GM23338 (cell line): Measurements from ENCODE around the gene CUX1. TPM values are rescaled to one million over a fixed set of nuclear protein-coding genes. Genes with fewer than 3 reads are reported as not detected.

Experiments
- ATAC-seq: fragments of 200-7000 bp; cut with Tn5 transposase; 3 replicates; pipeline ENCODE4 v1.9.1; 2020
- DNase-seq: peaks from one replicate; pipeline ENCODE4 v3.0.0-alpha.2; 2015; ENCODE audit warnings: low spot score
- H2AFZ ChIP-seq: fragments of 200-600 bp; sonication (generic); 2 replicates; pipeline ENCODE4 v1.8.0; 2016; ENCODE audit warnings: antibody characterized with exemption, mild to moderate bottlenecking, moderate library complexity
- H3F3A ChIP-seq: fragments of 200-600 bp; sonication (generic); replicated peaks from 2 replicates; pipeline ENCODE4 v1.8.0; 2017; ENCODE audit warnings: antibody characterized with exemption, mixed run types, low read depth
- H3K27ac ChIP-seq: fragments of 200-600 bp; sonication (generic); 2 replicates; pipeline ENCODE4 v1.6.1; 2016; ENCODE audit warnings: low read depth
- H3K27me3 ChIP-seq: fragments of 200-600 bp; sonication (generic); 2 replicates; pipeline ENCODE4 v1.8.0; 2016; ENCODE audit warnings: mild to moderate bottlenecking, mixed run types, moderate library complexity; ENCODE audit not compliant: insufficient read depth
- H3K36me3 ChIP-seq: fragments of 200-600 bp; sonication (generic); 2 replicates; pipeline ENCODE4 v1.8.0; 2016; ENCODE audit warnings: mild to moderate bottlenecking; ENCODE audit not compliant: insufficient read depth
- H3K4me1 ChIP-seq: fragments of 200-600 bp; sonication (generic); 2 replicates; pipeline ENCODE4 v1.8.0; 2016; ENCODE audit warnings: mild to moderate bottlenecking, moderate library complexity; ENCODE audit not compliant: insufficient read depth
- H3K4me2 ChIP-seq: fragments of 200-600 bp; sonication (generic); 2 replicates; pipeline ENCODE4 v1.7.1; 2017; ENCODE audit warnings: mixed run types
- H3K4me3 ChIP-seq: fragments of 200-600 bp; sonication (generic); 2 replicates; pipeline ENCODE4 v1.6.1; 2016; ENCODE audit warnings: mixed run types
- H3K79me2 ChIP-seq: fragments of 200-600 bp; sonication (generic); replicated peaks from 2 replicates; pipeline ENCODE4 v1.8.0; 2017; ENCODE audit warnings: mild to moderate bottlenecking; ENCODE audit not compliant: insufficient read depth
- H3K9me2 ChIP-seq: fragments of 200-600 bp; sonication (generic); 2 replicates; pipeline ENCODE4 v1.8.0; 2017; ENCODE audit not compliant: insufficient read depth
- H4K20me1 ChIP-seq: fragments of 200-600 bp; sonication (generic); replicated peaks from 2 replicates; pipeline ENCODE4 v1.8.0; 2017; ENCODE audit warnings: mild to moderate bottlenecking; ENCODE audit not compliant: insufficient read depth
- H3K27ac Mint-ChIP-seq: 2 replicates; pipeline ENCODE4 v1.8.0; 2020; ENCODE audit warnings: inconsistent platforms, mild to moderate bottlenecking, moderate library complexity, mixed read lengths
- H3K27me3 Mint-ChIP-seq: 3 replicates; pipeline ENCODE4 v1.8.0; 2022; ENCODE audit warnings: low read depth, mild to moderate bottlenecking, moderate library complexity, mixed read lengths, inconsistent platforms; ENCODE audit not compliant: insufficient read depth, poor library complexity
- H3K36me3 Mint-ChIP-seq: 3 replicates; pipeline ENCODE4 v1.8.0; 2021; ENCODE audit warnings: low read depth, mild to moderate bottlenecking, inconsistent platforms, moderate library complexity, mixed read lengths
- H3K4me1 Mint-ChIP-seq: 3 replicates; pipeline ENCODE4 v1.8.0; 2020; ENCODE audit warnings: mild to moderate bottlenecking, inconsistent platforms, mixed read lengths
- H3K4me3 Mint-ChIP-seq: 3 replicates; pipeline ENCODE4 v1.8.0; 2021; ENCODE audit warnings: moderate library complexity, mild to moderate bottlenecking, inconsistent platforms, mixed read lengths
- H3K9me3 Mint-ChIP-seq: 3 replicates; pipeline ENCODE4 v1.8.0; 2020; ENCODE audit warnings: moderate library complexity, mild to moderate bottlenecking, inconsistent platforms, mixed read lengths
- CREB1 ChIP-seq: fragments of 250-450 bp; sonication (Bioruptor Pico); IDR thresholded peaks from 2 replicates; pipeline ENCODE4 v1.5.0; 2020; ENCODE audit warnings: low read depth, mild to moderate bottlenecking, moderate library complexity
- CTCF ChIP-seq, 2 experiments: fragments of 200-600 bp in 1 of 2; sonication (generic) in 1 of 2; conservative IDR thresholded peaks; 2 replicates each; pipeline versions ENCODE4 v1.5.1 to v1.6.1; 2016 to 2017; ENCODE audit warnings: antibody characterized with exemption in 2 of 2, low read depth in 2 of 2, mild to moderate bottlenecking in 2 of 2, moderate library complexity in 1 of 2
- EZH2 ChIP-seq: fragments of 200-600 bp; sonication (generic); IDR thresholded peaks from one replicate; pipeline ENCODE4 v1.8.0; 2017; ENCODE audit warnings: antibody characterized with exemption, mild to moderate bottlenecking, low read depth; ENCODE audit not compliant: unreplicated experiment
- EZH2phosphoT487 ChIP-seq: fragments of 200-600 bp; sonication (generic); IDR thresholded peaks from one replicate; pipeline ENCODE4 v1.8.1; 2018; ENCODE audit warnings: antibody characterized with exemption; ENCODE audit not compliant: unreplicated experiment
- JUNB ChIP-seq: IDR thresholded peaks from one replicate; pipeline ENCODE4 v1.6.1; 2016; ENCODE audit warnings: antibody characterized with exemption; ENCODE audit not compliant: unreplicated experiment
- NANOG ChIP-seq: IDR thresholded peaks from 2 replicates; pipeline ENCODE4 v1.6.1; 2016; ENCODE audit warnings: antibody characterized with exemption, borderline replicate concordance
- REST ChIP-seq: IDR thresholded peaks from one replicate; pipeline ENCODE4 v1.6.1; 2018; ENCODE audit warnings: antibody characterized with exemption; ENCODE audit not compliant: unreplicated experiment
- STAT1 ChIP-seq: IDR thresholded peaks from one replicate; pipeline ENCODE4 v1.6.1; 2016; ENCODE audit warnings: antibody characterized with exemption; ENCODE audit not compliant: unreplicated experiment
- ZNF114 ChIP-seq: fragments of 250-450 bp; sonication (Bioruptor Pico); IDR thresholded peaks from 2 replicates; pipeline ENCODE4 v1.5.0; 2020; ENCODE audit warnings: mild to moderate bottlenecking, moderate library complexity
- ZNF462 ChIP-seq: fragments of 250-450 bp; sonication (Bioruptor Pico); IDR thresholded peaks from 2 replicates; pipeline ENCODE4 v1.5.0; 2020; ENCODE audit warnings: mild to moderate bottlenecking, moderate library complexity
- polyA plus RNA-seq: library from polyadenylated mRNA; unstranded; fragments of >200 nt; fragmentation: Nextera tagmentation; extraction: Ambion mirVana; gene quantifications from 2 replicates; pipeline ENCODE4 v1.2.1, GENCODE V29; 2016
- total RNA-seq: library from RNA; depleted of rRNA; stranded (reverse); fragments of >200 nt; shearing (Covaris generic); gene quantifications from 2 replicates; pipeline ENCODE4 v1.2.3, GENCODE V29; 2014

Gene CUX1
- total and polyA plus RNA-seq, 2 experiments from 2014 or later = 49.9 to 64.0 TPM

GRCh38 chr7:101985903-101986734 is 168.7 kb downstream of the CUX1 start:
- Histone ChIP-seq H3K4me2 (peak overlapping the region; percentile 30), H4K20me1 (peaks cover 9% of the 10 kb centered on the region; the same call in 1 of the 2 replicates), H3K4me1 (peaks cover 18% of the 10 kb centered on the region), H3K36me3 (no peaks in the 10 kb centered on the region), H3K27me3 (no peaks in the 10 kb centered on the region), H3F3A (no peaks in the 10 kb centered on the region; the same call in 1 of the 2 replicates), H2AFZ (no peak overlapping the region), H3K4me3 (no peak overlapping the region), H3K79me2 (peaks cover 75% of the 10 kb centered on the region), H3K27ac (peak overlapping the region; percentile 23; the same call in 1 of the 2 replicates), H3K9me2 (no peaks in the 10 kb centered on the region)
- peaks cover 10% of the 10 kb centered on the region; the same call in 2 of the 3 replicates for H3K9me3 Mint-ChIP-seq
- DNase-seq (peak; percentile 62), ATAC-seq (peak; percentile 85)
- H3K4me1 Mint-ChIP-seq = peaks cover 43% of the 10 kb centered on the region
- peaks cover 26% of the 10 kb centered on the region for H3K36me3 Mint-ChIP-seq
- peaks cover 10% of the 10 kb centered on the region for H3K27me3 Mint-ChIP-seq
- no peak for TF ChIP-seq CTCF (conservative IDR thresholded peaks at IDR 0.05; ENCODE audit: low read depth in 2 of 2)
- no peak for TF ChIP-seq EZH2phosphoT487
- no peak for TF ChIP-seq STAT1
- no peak for TF ChIP-seq ZNF462 (CRISPR knock-in tag)
- TF ChIP-seq REST = no peak
- no peak for TF ChIP-seq NANOG
- no peak for TF ChIP-seq JUNB
- no peak for TF ChIP-seq ZNF114
- no peak for TF ChIP-seq EZH2
- TF ChIP-seq CREB1 (CRISPR knock-in tag) = no peak
- H3K27ac Mint-ChIP-seq = peak overlapping the region; percentile 66
- H3K4me3 Mint-ChIP-seq = peak overlapping the region; percentile 4; the same call in 2 of the 3 replicates
